K562 (cell line): ENCODE results near the gene PIGX. TPM values are rescaled to one million over a fixed set of nuclear protein-coding genes. Genes with fewer than 3 reads are reported as not detected.

Experiments used
- ATAC-seq: fragments of 200-7000 bp; cut with Tn5 transposase; 3 replicates; pipeline ENCODE4 v1.9.1; 2020; ENCODE audit warnings: moderate library complexity
- BruUV-seq: library from RNA; stranded (reverse); fragments of 400-500 nt; replicated peaks from 2 replicates; lab custom pipeline; 2021; lab: Mats Ljungman, UMichigan
- CTCF ChIA-PET: fragments of 300-600 bp; formaldehyde crosslinking; extraction: SDS; loops from one replicate; lab custom pipeline; 2021; ENCODE audit warnings: low intra/inter-chr PET ratio; lab: Yijun Ruan, JAX
- POLR2A ChIA-PET: fragments of 300-600, 350-650 bp; sonication (Branson Sonifier 250); formaldehyde crosslinking; extraction: SDS; loops from one replicate; lab custom pipeline; 2021; ENCODE audit warnings: antibody characterized with exemption, inconsistent platforms; lab: Yijun Ruan, JAX
- DNase-seq, 4 experiments: peaks; one replicate each; pipeline versions ENCODE4 v3.0.0 to v3.0.0-alpha.2; 2011 to 2018; ENCODE audit warnings: low spot score in 3 of 4, mixed read lengths in 3 of 4; ENCODE audit errors: extremely low read depth in 1 of 4
- FAIRE-seq: peaks from 2 replicates; lab custom pipeline; 2011; peaks lifted over from hg19 to GRCh38; lab: Jason Lieb, UNC
- H2AFZ ChIP-seq: 2 replicates; pipeline ENCODE4 v1.6.0; 2011; ENCODE audit warnings: low read depth, low read length, control low read depth, inconsistent platforms
- H3K27ac ChIP-seq: fragments of 200-600 bp; 3 replicates; pipeline ENCODE4 v1.8.0; 2011; ENCODE audit warnings: low read depth, mild to moderate bottlenecking, control low read depth, inconsistent platforms, low read length, moderate library complexity, mixed read lengths; ENCODE audit errors: extremely low read depth
- H3K27me3 ChIP-seq, 2 experiments: fragments of 300-600 bp in 1 of 2; 2 replicates in 1 of 2; 3 replicates in 1 of 2; pipeline versions ENCODE4 v1.6.0 to v1.8.0; 2011; ENCODE audit warnings: inconsistent platforms in 2 of 2, low read length in 2 of 2, mild to moderate bottlenecking in 1 of 2, mixed read lengths in 1 of 2, moderate library complexity in 1 of 2; ENCODE audit not compliant: control insufficient read depth in 2 of 2, insufficient read depth in 2 of 2
- H3K36me3 ChIP-seq: fragments of 300-600 bp; 3 replicates; pipeline ENCODE4 v1.8.0; 2011; ENCODE audit warnings: mild to moderate bottlenecking, low read length, inconsistent platforms; ENCODE audit not compliant: control insufficient read depth, insufficient read depth
- H3K4me1 ChIP-seq, 2 experiments: fragments of 200-600 bp in 1 of 2; replicated peaks in 1 of 2; 2 replicates in 1 of 2; 3 replicates in 1 of 2; pipeline versions ENCODE4 v1.5.1 to v1.8.0; 2011; ENCODE audit warnings: inconsistent platforms in 2 of 2, low read length in 2 of 2, mild to moderate bottlenecking in 1 of 2, mixed read lengths in 1 of 2, moderate library complexity in 1 of 2; ENCODE audit not compliant: control insufficient read depth in 2 of 2, insufficient read depth in 2 of 2
- H3K4me2 ChIP-seq: 2 replicates; pipeline ENCODE4 v1.6.1; 2011; ENCODE audit warnings: low read length, control low read depth, inconsistent platforms, mixed read lengths; ENCODE audit not compliant: insufficient read depth
- H3K4me3 ChIP-seq: fragments of 200-600 bp; sonication (generic), shearing (Covaris generic); 2 replicates; pipeline ENCODE4 v1.5.1; 2016; ENCODE audit warnings: control low read depth, inconsistent platforms
- H3K79me2 ChIP-seq: fragments of 200-600 bp; 3 replicates; pipeline ENCODE4 v1.8.0; 2011; ENCODE audit warnings: low read length, inconsistent platforms; ENCODE audit not compliant: control insufficient read depth, insufficient read depth
- H3K9ac ChIP-seq, 2 experiments: 2 replicates each; pipeline versions ENCODE4 v1.6.0 to v1.6.1; 2011; ENCODE audit warnings: low read depth in 2 of 2, low read length in 2 of 2, control low read depth in 1 of 2, inconsistent platforms in 1 of 2, mild to moderate bottlenecking in 1 of 2, mixed read lengths in 1 of 2; ENCODE audit not compliant: insufficient read depth in 1 of 2
- H3K9me1 ChIP-seq: one replicate; pipeline ENCODE4 v1.6.0; 2011; ENCODE audit warnings: inconsistent platforms, mild to moderate bottlenecking, low read length, moderate library complexity; ENCODE audit not compliant: control insufficient read depth, insufficient read depth
- H3K9me3 ChIP-seq: replicated peaks from 2 replicates; pipeline ENCODE4 v1.5.1; 2011; ENCODE audit warnings: low read depth, low read length, inconsistent platforms; ENCODE audit not compliant: control insufficient read depth, insufficient read depth
- H4K20me1 ChIP-seq: replicated peaks from 2 replicates; pipeline ENCODE4 v1.6.1; 2011; ENCODE audit warnings: low read length, inconsistent platforms, mixed read lengths; ENCODE audit not compliant: control insufficient read depth, insufficient read depth
- C11orf30 ChIP-seq: fragments of 450-650 bp; IDR thresholded peaks from 2 replicates; pipeline ENCODE4 v1.6.1; 2016; ENCODE audit warnings: low read depth, mild to moderate bottlenecking
- CBFA2T3 ChIP-seq: fragments of 450-650 bp; IDR thresholded peaks from 2 replicates; pipeline ENCODE4 v1.6.1; 2017
- DPF2 ChIP-seq: fragments of 450-650 bp; IDR thresholded peaks from 2 replicates; pipeline ENCODE4 v1.6.1; 2016
- IRF9 ChIP-seq: fragments of 450-650 bp; IDR thresholded peaks from 2 replicates; pipeline ENCODE4 v1.6.1; 2016; ENCODE audit warnings: missing biosample characterization, missing genetic modification characterization
- NCOA1 ChIP-seq: fragments of 450-650 bp; IDR thresholded peaks from 2 replicates; pipeline ENCODE4 v1.6.1; 2016; ENCODE audit warnings: low read depth
- NR2C1 ChIP-seq, 2 experiments: fragments of 450-650 bp; IDR thresholded peaks; 2 replicates each; pipeline ENCODE4 v1.6.1; 2017; ENCODE audit warnings: mild to moderate bottlenecking in 2 of 2, antibody characterized with exemption in 1 of 2, inconsistent platforms in 1 of 2, missing compliant biosample characterization in 1 of 2, missing genetic modification characterization in 1 of 2
- RBBP5 ChIP-seq: fragments of 200-600 bp; sonication (generic); IDR thresholded peaks from 2 replicates; pipeline ENCODE4 v1.6.1; 2012; ENCODE audit warnings: borderline replicate concordance, mild to moderate bottlenecking, low read length, control low read depth, inconsistent platforms; ENCODE audit not compliant: insufficient read depth, poor library complexity, severe bottlenecking
- STAT6 ChIP-seq: sonication (generic); formaldehyde crosslinking; IDR thresholded peaks from 2 replicates; pipeline ENCODE4 v1.8.1; 2023; ENCODE audit warnings: mild to moderate bottlenecking, missing genetic modification reagents
- TFAP4 ChIP-seq: sonication (generic); formaldehyde crosslinking; IDR thresholded peaks from 2 replicates; pipeline ENCODE4 v1.8.0; 2022; ENCODE audit warnings: missing genetic modification reagents, mild to moderate bottlenecking, moderate library complexity, borderline replicate concordance
- THRAP3 ChIP-seq: fragments of 450-650 bp; IDR thresholded peaks from 2 replicates; pipeline ENCODE4 v1.6.1; 2016; ENCODE audit warnings: mild to moderate bottlenecking, inconsistent platforms, borderline replicate concordance
- ZNF217 ChIP-seq: sonication (generic); formaldehyde crosslinking; IDR thresholded peaks from 2 replicates; pipeline ENCODE4 v1.8.0; 2022; ENCODE audit warnings: mild to moderate bottlenecking, missing genetic modification reagents
- ZNF316 ChIP-seq: fragments of 450-650 bp; IDR thresholded peaks from 2 replicates; pipeline ENCODE4 v1.6.1; 2016
- WGBS: fragments of 100-300 bp; shearing (Covaris generic); methylation state at CpG from one replicate; pipeline ENCODE4 v1.1.6; 2016; ENCODE audit warnings: low coverage, mixed read lengths; ENCODE audit not compliant: insufficient coverage; ENCODE audit errors: missing lambda C conversion rate; 5-methylcytosine and 5-hydroxymethylcytosine counted together
- in situ Hi-C: fragments of 300-500 bp; cut with MboI; formaldehyde crosslinking; loops from 4 replicates; pipeline ENCODE4 v1.15.0; 2018; ENCODE audit warnings: inconsistent platforms, mixed read lengths
- intact Hi-C: fragments of 100-400 bp; cut with micrococcal nuclease; formaldehyde crosslinking; loops from 2 replicates; pipeline ENCODE4 v1.14.2; 2022
- polyA plus RNA-seq, 8 experiments: library from polyadenylated mRNA; depleted of rRNA in 4 of 8; stranded (reverse) in 5 of 8; unstranded in 3 of 8; fragments of >200 nt; fragmentation: Nextera tagmentation in 2 of 8; fragmentation: Illumina TruSeq in 1 of 8; extraction: Ambion mirVana in 2 of 8; extraction: Trizol in 1 of 8; gene quantifications; 2 replicates each; pipeline versions ENCODE4 v1.2.1 to v1.2.3, GENCODE V29; 2011 to 2014; ENCODE audit warnings: inconsistent platforms in 1 of 8, missing spikeins in 1 of 8
- total RNA-seq, 7 experiments: library from RNA; depleted of rRNA in 6 of 7; stranded (reverse); fragments of >200 nt in 6 of 7; fragmentation: Illumina TruSeq in 2 of 7; extraction: Trizol in 2 of 7; gene quantifications; 2 replicates each; pipeline versions ENCODE4 v1.2.1 to v1.2.3, GENCODE V29; 2011 to 2021; ENCODE audit warnings: low replicate concordance in 1 of 7

Gene PIGX
- total and polyA plus RNA-seq, 9 of the 15 experiments (the other 6 are each of a cell fraction or from before 2014, with no cell fraction given), result 3.7 to 36.3 (median 26.9) TPM

- Histone ChIP-seq H3K9ac (no peak overlapping the region), H3K27me3 (no peaks in the 10 kb centered on the region), H3K9me3 (0 out of 2 replicates have a peak, but pooled peaks cover 1% of the 10 kb centered on the region), H3K79me2 (peaks cover 91% of the 10 kb centered on the region), H3K4me2 (no peak overlapping the region), H3K27ac (no peak overlapping the region), H3K9me1 (no peaks in the 10 kb centered on the region), H3K36me3 (peaks cover 19% of the 10 kb centered on the region; the same call in 2 of the 3 replicates), H4K20me1 (no peaks in the 10 kb centered on the region), H3K4me1 (no peaks in the 10 kb centered on the region), H3K4me3 (no peak overlapping the region), H2AFZ (no peak overlapping the region)
- TF ChIP-seq RBBP5 (no peak), CBFA2T3 (no peak), DPF2 (no peak), ZNF217 (CRISPR knock-in tag) (no peak)
- DNase-seq (no peak), ATAC-seq (no peak), FAIRE-seq (no peak)
- BruUV-seq, result no TSS peak
- POLR2A ChIA-PET, result interaction anchor here (0.6 kb wide), 2 partner anchors 13 to 158 kb away, joined by 3 read pairs; no protein-coding TSS in a partner anchor
- in situ Hi-C loops, result no loop called here
- WGBS, result 91% methylated on average over 6 of the region's 6 CpGs
- intact Hi-C loops, result no loop called here
- CTCF ChIA-PET, result no interaction called here
Measured at GRCh38 chr3:196772897-196773296, 60.7 kb downstream of the PIGX start.

GRCh38 chr3:196774191-196774820, 62.1 kb downstream of the PIGX start:
- no peaks in the 10 kb centered on the region for H4K20me1 ChIP-seq
- BruUV-seq, result no TSS peak
- no peak overlapping the region for H3K4me2 ChIP-seq
- no peak; the same call in 2 of the 3 replicates for ATAC-seq
- no peak for DNase-seq
- H3K9me3 ChIP-seq, result peaks cover 6% of the 10 kb centered on the region
- intact Hi-C loops, result no loop called here
- H3K79me2 ChIP-seq, result peaks cover 93% of the 10 kb centered on the region
- H3K4me3 ChIP-seq, result no peak overlapping the region
- 56% methylated on average over 5 of the region's 5 CpGs for WGBS
- no peak overlapping the region for H3K9ac ChIP-seq
- H3K27ac ChIP-seq, result no peak overlapping the region
- no peak for FAIRE-seq
- ChIA-PET CTCF (no interaction called here), POLR2A (no interaction called here)
- H3K27me3 ChIP-seq, result no peaks in the 10 kb centered on the region
- no peaks in the 10 kb centered on the region for H3K4me1 ChIP-seq
- in situ Hi-C loops, result no loop called here
- no peak overlapping the region for H2AFZ ChIP-seq
- peaks cover 17% of the 10 kb centered on the region; the same call in 1 of the 3 replicates for H3K36me3 ChIP-seq
- H3K9me1 ChIP-seq, result no peaks in the 10 kb centered on the region
- TF ChIP-seq ZNF316 (peak; percentile 78), IRF9 (tag) (no peak), C11orf30 (peak; percentile 47), THRAP3 (no peak), NCOA1 (no peak), TFAP4 (CRISPR knock-in tag) (no peak), NR2C1 (IDR thresholded peaks at IDR 0.05) (no peak), NR2C1 (tag; IDR thresholded peaks at IDR 0.05) (no peak), STAT6 (CRISPR knock-in tag) (no peak)
